ENCODE data around the gene CC2D2A. TPM values are rescaled to one million over a fixed set of nuclear protein-coding genes. Genes with fewer than 3 reads are reported as not detected.

The CC2D2A gene
- total RNA-seq, 1 experiment from 2014 or later = 13.0 TPM

DNA sequence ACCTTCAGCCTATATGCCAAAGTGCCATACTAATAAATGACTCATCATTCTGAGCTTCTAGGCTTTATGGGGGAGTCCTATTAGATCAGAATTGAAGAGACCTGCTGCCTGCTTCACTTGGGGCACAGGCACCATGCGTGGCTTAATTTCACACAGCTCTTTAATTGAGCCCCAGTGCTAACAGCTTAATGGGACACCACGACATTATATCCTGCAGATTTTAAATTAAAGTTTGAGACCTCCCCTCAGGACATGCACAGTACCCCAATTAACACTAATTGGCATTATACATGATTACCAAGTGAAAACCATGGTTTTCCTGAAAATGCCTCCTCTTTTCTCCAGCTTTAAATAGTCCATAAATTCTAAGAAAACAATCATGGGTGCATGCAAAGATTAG, 35.0 kb upstream of the CC2D2A start:
- DNase-seq (ENCODE audit: low read depth, low spot score) = no peak
- no TSS peak for BruUV-seq (replicated peaks)
- Histone ChIP-seq H3K4me2 (ENCODE audit: low read length) (no peak overlapping the region), H3K9me3 (ENCODE audit: control insufficient read depth in 1 of 2, insufficient read depth in 1 of 2, low read depth in 1 of 2, low read length in 2 of 2) (no peaks in the 10 kb centered on the region), H3K9ac (ENCODE audit: low read length) (no peak overlapping the region), H2AFZ (ENCODE audit: low read depth, low read length, poor library complexity, severe bottlenecking) (no peak overlapping the region), H3K79me2 (ENCODE audit: insufficient read depth, low read length) (no peaks in the 10 kb centered on the region), H3K9me2 (ENCODE audit: insufficient read depth) (no peaks in the 10 kb centered on the region), H3K4me3 (replicated peaks in 1 of 2; ENCODE audit: low read depth in 1 of 2, low read length in 2 of 2) (no peak overlapping the region), H3K27me3 (ENCODE audit: insufficient read depth, low read length) (peaks cover 8% of the 10 kb centered on the region; the same call in 1 of the 2 replicates), H4K20me1 (ENCODE audit: insufficient read depth) (no peaks in the 10 kb centered on the region), H3K27ac (ENCODE audit: low read depth, low read length) (no peak overlapping the region), H3K36me3 (ENCODE audit: control insufficient read depth in 1 of 2, insufficient read depth in 2 of 2, low read length in 2 of 2) (no peaks in the 10 kb centered on the region), H3K4me1 (ENCODE audit: control insufficient read depth in 1 of 2, insufficient read depth in 2 of 2, low read length in 2 of 2) (no peaks in the 10 kb centered on the region)
- intact Hi-C loops (cut with micrococcal nuclease) = no loop called here
- ATAC-seq = no peak
- ChIA-PET POLR2A (no interaction called here), CTCF (no interaction called here), RAD21 (ENCODE audit: low non-redundant PET in 1 of 2, low total read pairs in 2 of 2, uncharacterized antibody in 2 of 2, unreplicated experiment in 2 of 2) (no interaction called here)
- TF ChIP-seq, protein P1, sequence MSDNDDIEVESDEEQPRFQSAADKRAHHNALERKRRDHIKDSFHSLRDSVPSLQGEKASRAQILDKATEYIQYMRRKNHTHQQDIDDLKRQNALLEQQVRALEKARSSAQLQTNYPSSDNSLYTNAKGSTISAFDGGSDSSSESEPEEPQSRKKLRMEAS (IDR thresholded peaks at IDR 0.05) = no peak
- TF ChIP-seq JUND (IDR thresholded peaks at IDR 0.05) (no peak), SP1 (IDR thresholded peaks at IDR 0.05; ENCODE audit: low read depth) (no peak), CEBPB (IDR thresholded peaks at IDR 0.05; ENCODE audit: low read depth) (no peak), ZNF274 (IDR thresholded peaks at IDR 0.05; ENCODE audit: low read depth, low read length) (no peak), CBX3 (IDR thresholded peaks at IDR 0.05; ENCODE audit: low read depth) (no peak), SIN3A (IDR thresholded peaks at IDR 0.05; ENCODE audit: low read depth) (no peak), RAD21 (IDR thresholded peaks at IDR 0.05; ENCODE audit: low read depth) (no peak), TCF7L2 (IDR thresholded peaks at IDR 0.05; ENCODE audit: borderline replicate concordance, extremely low read depth, insufficient read depth, insufficient read length) (no peak), SRF (IDR thresholded peaks at IDR 0.05; ENCODE audit: low read depth) (no peak), EZH2 (IDR thresholded peaks at IDR 0.05) (no peak), POLR2AphosphoS5 (IDR thresholded peaks at IDR 0.05; ENCODE audit: low read depth, low read length) (no peak), ZFX (IDR thresholded peaks at IDR 0.05) (no peak), YY1 (IDR thresholded peaks at IDR 0.05; ENCODE audit: extremely low read depth, insufficient replicate concordance, low read depth, low read length) (no peak)
- TF ChIP-seq, protein P2, sequence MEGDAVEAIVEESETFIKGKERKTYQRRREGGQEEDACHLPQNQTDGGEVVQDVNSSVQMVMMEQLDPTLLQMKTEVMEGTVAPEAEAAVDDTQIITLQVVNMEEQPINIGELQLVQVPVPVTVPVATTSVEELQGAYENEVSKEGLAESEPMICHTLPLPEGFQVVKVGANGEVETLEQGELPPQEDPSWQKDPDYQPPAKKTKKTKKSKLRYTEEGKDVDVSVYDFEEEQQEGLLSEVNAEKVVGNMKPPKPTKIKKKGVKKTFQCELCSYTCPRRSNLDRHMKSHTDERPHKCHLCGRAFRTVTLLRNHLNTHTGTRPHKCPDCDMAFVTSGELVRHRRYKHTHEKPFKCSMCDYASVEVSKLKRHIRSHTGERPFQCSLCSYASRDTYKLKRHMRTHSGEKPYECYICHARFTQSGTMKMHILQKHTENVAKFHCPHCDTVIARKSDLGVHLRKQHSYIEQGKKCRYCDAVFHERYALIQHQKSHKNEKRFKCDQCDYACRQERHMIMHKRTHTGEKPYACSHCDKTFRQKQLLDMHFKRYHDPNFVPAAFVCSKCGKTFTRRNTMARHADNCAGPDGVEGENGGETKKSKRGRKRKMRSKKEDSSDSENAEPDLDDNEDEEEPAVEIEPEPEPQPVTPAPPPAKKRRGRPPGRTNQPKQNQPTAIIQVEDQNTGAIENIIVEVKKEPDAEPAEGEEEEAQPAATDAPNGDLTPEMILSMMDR (IDR thresholded peaks at IDR 0.05 in 2 of 3, conservative IDR thresholded peaks at IDR 0.05 in 1 of 3; ENCODE audit: borderline replicate concordance in 1 of 3, insufficient read depth in 1 of 3, low read depth in 2 of 3, low read length in 2 of 3) = no peak
- TF ChIP-seq, protein P3, sequence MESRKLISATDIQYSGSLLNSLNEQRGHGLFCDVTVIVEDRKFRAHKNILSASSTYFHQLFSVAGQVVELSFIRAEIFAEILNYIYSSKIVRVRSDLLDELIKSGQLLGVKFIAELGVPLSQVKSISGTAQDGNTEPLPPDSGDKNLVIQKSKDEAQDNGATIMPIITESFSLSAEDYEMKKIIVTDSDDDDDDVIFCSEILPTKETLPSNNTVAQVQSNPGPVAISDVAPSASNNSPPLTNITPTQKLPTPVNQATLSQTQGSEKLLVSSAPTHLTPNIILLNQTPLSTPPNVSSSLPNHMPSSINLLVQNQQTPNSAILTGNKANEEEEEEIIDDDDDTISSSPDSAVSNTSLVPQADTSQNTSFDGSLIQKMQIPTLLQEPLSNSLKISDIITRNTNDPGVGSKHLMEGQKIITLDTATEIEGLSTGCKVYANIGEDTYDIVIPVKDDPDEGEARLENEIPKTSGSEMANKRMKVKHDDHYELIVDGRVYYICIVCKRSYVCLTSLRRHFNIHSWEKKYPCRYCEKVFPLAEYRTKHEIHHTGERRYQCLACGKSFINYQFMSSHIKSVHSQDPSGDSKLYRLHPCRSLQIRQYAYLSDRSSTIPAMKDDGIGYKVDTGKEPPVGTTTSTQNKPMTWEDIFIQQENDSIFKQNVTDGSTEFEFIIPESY (IDR thresholded peaks at IDR 0.05; ENCODE audit: extremely low read depth, insufficient replicate concordance, low read length) = no peak
- TF ChIP-seq, protein P4, sequence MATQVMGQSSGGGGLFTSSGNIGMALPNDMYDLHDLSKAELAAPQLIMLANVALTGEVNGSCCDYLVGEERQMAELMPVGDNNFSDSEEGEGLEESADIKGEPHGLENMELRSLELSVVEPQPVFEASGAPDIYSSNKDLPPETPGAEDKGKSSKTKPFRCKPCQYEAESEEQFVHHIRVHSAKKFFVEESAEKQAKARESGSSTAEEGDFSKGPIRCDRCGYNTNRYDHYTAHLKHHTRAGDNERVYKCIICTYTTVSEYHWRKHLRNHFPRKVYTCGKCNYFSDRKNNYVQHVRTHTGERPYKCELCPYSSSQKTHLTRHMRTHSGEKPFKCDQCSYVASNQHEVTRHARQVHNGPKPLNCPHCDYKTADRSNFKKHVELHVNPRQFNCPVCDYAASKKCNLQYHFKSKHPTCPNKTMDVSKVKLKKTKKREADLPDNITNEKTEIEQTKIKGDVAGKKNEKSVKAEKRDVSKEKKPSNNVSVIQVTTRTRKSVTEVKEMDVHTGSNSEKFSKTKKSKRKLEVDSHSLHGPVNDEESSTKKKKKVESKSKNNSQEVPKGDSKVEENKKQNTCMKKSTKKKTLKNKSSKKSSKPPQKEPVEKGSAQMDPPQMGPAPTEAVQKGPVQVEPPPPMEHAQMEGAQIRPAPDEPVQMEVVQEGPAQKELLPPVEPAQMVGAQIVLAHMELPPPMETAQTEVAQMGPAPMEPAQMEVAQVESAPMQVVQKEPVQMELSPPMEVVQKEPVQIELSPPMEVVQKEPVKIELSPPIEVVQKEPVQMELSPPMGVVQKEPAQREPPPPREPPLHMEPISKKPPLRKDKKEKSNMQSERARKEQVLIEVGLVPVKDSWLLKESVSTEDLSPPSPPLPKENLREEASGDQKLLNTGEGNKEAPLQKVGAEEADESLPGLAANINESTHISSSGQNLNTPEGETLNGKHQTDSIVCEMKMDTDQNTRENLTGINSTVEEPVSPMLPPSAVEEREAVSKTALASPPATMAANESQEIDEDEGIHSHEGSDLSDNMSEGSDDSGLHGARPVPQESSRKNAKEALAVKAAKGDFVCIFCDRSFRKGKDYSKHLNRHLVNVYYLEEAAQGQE (IDR thresholded peaks at IDR 0.05; ENCODE audit: low read depth) = no peak
